IMR-90 (cell line): Measurements from ENCODE around the gene RASGRP3. TPM values are rescaled to one million over a fixed set of nuclear protein-coding genes. Genes with fewer than 3 reads are reported as not detected.

Experiments used
- ATAC-seq: fragments of 200-7000 bp; cut with Tn5 transposase; 2 replicates; pipeline ENCODE4 v1.9.1; 2020; ENCODE audit warnings: low read depth, mild to moderate bottlenecking, moderate library complexity
- BruUV-seq: library from RNA; stranded (reverse); fragments of 400-500 nt; replicated peaks from 2 replicates; lab custom pipeline; 2021; lab: Mats Ljungman, UMichigan
- CTCF ChIA-PET: fragments of 300-600 bp; formaldehyde crosslinking; extraction: SDS; loops from one replicate; lab custom pipeline; 2021; ENCODE audit warnings: antibody characterized with exemption; lab: Yijun Ruan, JAX
- POLR2A ChIA-PET: fragments of 300-600 bp; sonication (Branson Sonifier 250); formaldehyde crosslinking; loops from one replicate; lab custom pipeline; 2022; ENCODE audit warnings: antibody characterized with exemption; ENCODE audit not compliant: unreplicated experiment; lab: Charles Lee
- DNase-seq: peaks from one replicate; pipeline ENCODE4 v3.0.0; 2013
- H2AFZ ChIP-seq: replicated peaks from 2 replicates; pipeline ENCODE3; 2013; ENCODE audit warnings: low read length, mild to moderate bottlenecking; ENCODE audit not compliant: poor library complexity
- H2AK5ac ChIP-seq: 2 replicates; pipeline ENCODE4 v1.6.1; 2013; ENCODE audit warnings: low read depth, low read length, inconsistent platforms
- H2AK9ac ChIP-seq: replicated peaks from 2 replicates; pipeline ENCODE3; 2013; ENCODE audit warnings: mild to moderate bottlenecking, low read depth, low read length, moderate library complexity; ENCODE audit not compliant: poor library complexity
- H2BK120ac ChIP-seq: 2 replicates; pipeline ENCODE4 v1.6.1; 2013; ENCODE audit warnings: low read depth, low read length, inconsistent platforms
- H2BK15ac ChIP-seq: 3 replicates; pipeline ENCODE4 v1.6.1; 2013; ENCODE audit warnings: low read depth, low read length, inconsistent platforms
- H2BK20ac ChIP-seq: 2 replicates; pipeline ENCODE4 v1.6.1; 2013; ENCODE audit warnings: low read depth, mild to moderate bottlenecking, inconsistent platforms, low read length, moderate library complexity
- H2BK5ac ChIP-seq: 2 replicates; pipeline ENCODE4 v1.6.1; 2013; ENCODE audit warnings: mild to moderate bottlenecking, low read depth, low read length, inconsistent platforms; ENCODE audit not compliant: poor library complexity, severe bottlenecking
- H3K14ac ChIP-seq: replicated peaks from 2 replicates; pipeline ENCODE4 v1.6.1; 2013; ENCODE audit warnings: low read depth, low read length, inconsistent platforms
- H3K18ac ChIP-seq: 2 replicates; pipeline ENCODE4 v1.6.1; 2013; ENCODE audit warnings: low read depth, low read length, control low read depth
- H3K23ac ChIP-seq: 2 replicates; pipeline ENCODE4 v1.6.1; 2013; ENCODE audit warnings: low read depth, low read length, inconsistent platforms
- H3K27ac ChIP-seq: 2 replicates; pipeline ENCODE4 v1.5.1; 2013; ENCODE audit warnings: mild to moderate bottlenecking, control low read depth, low read length; ENCODE audit not compliant: insufficient read depth
- H3K27me3 ChIP-seq: 2 replicates; pipeline ENCODE4 v1.6.1; 2013; ENCODE audit warnings: low read length; ENCODE audit not compliant: control insufficient read depth, insufficient read depth
- H3K36me3 ChIP-seq: 2 replicates; pipeline ENCODE4 v1.6.1; 2013; ENCODE audit warnings: low read length, mixed read lengths; ENCODE audit not compliant: control insufficient read depth, insufficient read depth
- H3K4ac ChIP-seq: 2 replicates; pipeline ENCODE4 v1.6.1; 2013; ENCODE audit warnings: low read depth, low read length, inconsistent platforms
- H3K4me1 ChIP-seq: 2 replicates; pipeline ENCODE4 v1.6.1; 2013; ENCODE audit warnings: low read length, mixed read lengths; ENCODE audit not compliant: control insufficient read depth, insufficient read depth
- H3K4me2 ChIP-seq: 2 replicates; pipeline ENCODE4 v1.6.1; 2013; ENCODE audit warnings: low read depth, mild to moderate bottlenecking, control low read depth, low read length, moderate library complexity
- H3K4me3 ChIP-seq: 2 replicates; pipeline ENCODE4 v1.5.1; 2013; ENCODE audit warnings: low read depth, mild to moderate bottlenecking, control low read depth, low read length, moderate library complexity; ENCODE audit not compliant: insufficient read depth
- H3K56ac ChIP-seq: 2 replicates; pipeline ENCODE4 v1.6.1; 2013; ENCODE audit warnings: low read length, inconsistent platforms; ENCODE audit not compliant: insufficient read depth; ENCODE audit errors: extremely low read depth
- H3K79me1 ChIP-seq, 2 experiments: 2 replicates each; pipeline ENCODE4 v1.6.1; 2013; ENCODE audit warnings: low read length in 2 of 2, inconsistent platforms in 1 of 2, low read depth in 1 of 2
- H3K9ac ChIP-seq: 2 replicates; pipeline ENCODE4 v1.6.1; 2013; ENCODE audit warnings: low read depth, low read length, control low read depth
- H3K9me1 ChIP-seq: 2 replicates; pipeline ENCODE4 v1.6.1; 2013; ENCODE audit warnings: low read length, inconsistent platforms; ENCODE audit not compliant: insufficient read depth
- H3K9me3 ChIP-seq: 2 replicates; pipeline ENCODE4 v1.6.1; 2013; ENCODE audit warnings: low read length; ENCODE audit not compliant: control insufficient read depth, insufficient read depth
- H4K20me1 ChIP-seq: 2 replicates; pipeline ENCODE4 v1.6.1; 2013; ENCODE audit warnings: low read length, inconsistent platforms; ENCODE audit not compliant: insufficient read depth
- H4K5ac ChIP-seq: 2 replicates; pipeline ENCODE4 v1.6.1; 2013; ENCODE audit warnings: mild to moderate bottlenecking, low read depth, low read length, control low read depth
- H4K8ac ChIP-seq, 2 experiments: 2 replicates each; pipeline ENCODE4 v1.6.1; 2013; ENCODE audit warnings: low read depth in 2 of 2, low read length in 2 of 2, control low read depth in 1 of 2, inconsistent platforms in 1 of 2
- H4K91ac ChIP-seq: 2 replicates; pipeline ENCODE4 v1.6.1; 2013; ENCODE audit warnings: low read depth, low read length, inconsistent platforms; ENCODE audit not compliant: insufficient read depth
- BHLHE40 ChIP-seq: fragments of 150-350 bp; IDR thresholded peaks from 2 replicates; pipeline ENCODE4 v1.6.1; 2016; ENCODE audit warnings: mild to moderate bottlenecking, low read depth, low read length
- CHD1 ChIP-seq: IDR thresholded peaks from 2 replicates; pipeline ENCODE4 v1.6.1; 2012; ENCODE audit warnings: low read depth, low read length, improper control_type of control experiment
- FOS ChIP-seq: fragments of 150-350 bp; IDR thresholded peaks from 2 replicates; pipeline ENCODE4 v1.6.1; 2016; ENCODE audit warnings: low read depth, low read length
- MXI1 ChIP-seq: IDR thresholded peaks from 2 replicates; pipeline ENCODE4 v1.6.1; 2012; ENCODE audit warnings: low read depth, mild to moderate bottlenecking, low read length, moderate library complexity, borderline replicate concordance
- RFX5 ChIP-seq: IDR thresholded peaks from 2 replicates; pipeline ENCODE4 v1.8.0; 2012; ENCODE audit warnings: low read depth, mild to moderate bottlenecking, low read length, moderate library complexity
- SMC3 ChIP-seq: fragments of 150-350 bp; IDR thresholded peaks from 2 replicates; pipeline ENCODE4 v1.6.1; 2016; ENCODE audit warnings: low read depth, mild to moderate bottlenecking, antibody characterized with exemption, low read length, moderate library complexity
- WGBS, 2 experiments: methylation state at CpG; one replicate each; pipeline versions ENCODE4 v1.1.5 to v1.1.7; 2013; ENCODE audit warnings: missing lambda C conversion rate in 2 of 2; ENCODE audit not compliant: insufficient read length in 1 of 2; ENCODE audit errors: extremely low coverage in 2 of 2; 5-methylcytosine and 5-hydroxymethylcytosine counted together
- dilution Hi-C: fragments of 300-500 bp; cut with HindIII; formaldehyde crosslinking; loops from one replicate; pipeline ENCODE4 v1.14.3; 2018; ENCODE audit warnings: low sequenced_read_pairs; ENCODE audit not compliant: unreplicated experiment
- in situ Hi-C: fragments of 300-500 bp; cut with MboI; formaldehyde crosslinking; loops from 3 replicates; pipeline ENCODE4 v1.14.3; 2019; ENCODE audit warnings: low sequenced_read_pairs, inconsistent platforms, mixed read lengths
- intact Hi-C: fragments of 100-400 bp; cut with micrococcal nuclease; formaldehyde crosslinking; loops from 2 replicates; pipeline ENCODE4 v1.10.0; 2022
- polyA plus RNA-seq, 3 experiments: library from polyadenylated mRNA; depleted of rRNA; stranded (reverse); fragments of >200 nt; gene quantifications; 2 replicates each; pipeline ENCODE4 v1.2.3, GENCODE V29; 2012; ENCODE audit warnings: low replicate concordance in 1 of 3
- total RNA-seq: library from RNA; depleted of rRNA; stranded (reverse); fragments of >200 nt; gene quantifications from 2 replicates; pipeline ENCODE4 v1.2.3, GENCODE V29; 2012

Gene RASGRP3
- total and polyA plus RNA-seq, 2 of the 4 experiments (the other 2 are of a cell fraction) = 1.7 to 3.0 TPM

GRCh38 chr2:33589444-33589843 lies 113.0 kb downstream of the RASGRP3 start:
- H3K36me3 ChIP-seq = peaks cover 42% of the 10 kb centered on the region
- no peak overlapping the region for H4K8ac ChIP-seq
- H3K27me3 ChIP-seq = no peaks in the 10 kb centered on the region
- H3K9me1 ChIP-seq = peaks cover 6% of the 10 kb centered on the region; the same call in 1 of the 2 replicates
- H3K9ac ChIP-seq = no peak overlapping the region
- no peak overlapping the region for H2BK20ac ChIP-seq
- ATAC-seq (no peak; the same call in 1 of the 2 replicates), DNase-seq (peak; percentile 19)
- TF ChIP-seq BHLHE40 (no peak), CHD1 (no peak), SMC3 (no peak), FOS (no peak), MXI1 (no peak), RFX5 (no peak)
- peaks cover 39 to 44% of the 10 kb centered on the region in 2 experiments for H3K79me1 ChIP-seq
- no peaks in the 10 kb centered on the region for H3K9me3 ChIP-seq
- no peak overlapping the region for H3K23ac ChIP-seq
- no peak overlapping the region for H2BK120ac ChIP-seq
- BruUV-seq = no TSS peak
- in situ Hi-C loops (no loop called here), dilution Hi-C loops (no loop called here), intact Hi-C loops (loop anchor here (5.0 to 10.0 kb wide), 4 partner anchors 455 to 625 kb away; no protein-coding TSS in a partner anchor)
- H2AFZ ChIP-seq = no peak overlapping the region
- H3K4me3 ChIP-seq = no peak overlapping the region
- H3K4ac ChIP-seq = no peak overlapping the region
- ChIA-PET POLR2A (no interaction called here), CTCF (interaction anchor here (1.0 kb wide), 1 partner anchor 194 kb away, joined by 5 read pairs; no protein-coding TSS in a partner anchor)
- no peak overlapping the region for H2AK5ac ChIP-seq
- no peak overlapping the region for H4K91ac ChIP-seq
- no peak overlapping the region for H2AK9ac ChIP-seq
- H2BK5ac ChIP-seq = no peak overlapping the region
- peaks cover 4% of the 10 kb centered on the region; the same call in 1 of the 2 replicates for H3K4me1 ChIP-seq
- H4K20me1 ChIP-seq = peaks cover 13% of the 10 kb centered on the region; the same call in 1 of the 2 replicates
- no peak overlapping the region for H3K14ac ChIP-seq
- H3K18ac ChIP-seq = no peak overlapping the region
- H3K27ac ChIP-seq = no peak overlapping the region
- no peak overlapping the region for H4K5ac ChIP-seq
- peak overlapping the region; percentile 34; the same call in 1 of the 2 replicates for H3K4me2 ChIP-seq
- H2BK15ac ChIP-seq = no peak overlapping the region
- WGBS, 2 experiments = no CpG with 5 or more reads among the region's 1 CpG
- no peak overlapping the region for H3K56ac ChIP-seq
